NCI-H1436 treated with DMSO at 0.1 percent for 48 hours (cell line): Measurements from ENCODE around the gene DTNBP1.

Source experiments
- DNase-seq: peaks from one replicate; lab custom pipeline; 2025; lab: John Stamatoyannopoulos, UW

DTNBP1 gene

DNA sequence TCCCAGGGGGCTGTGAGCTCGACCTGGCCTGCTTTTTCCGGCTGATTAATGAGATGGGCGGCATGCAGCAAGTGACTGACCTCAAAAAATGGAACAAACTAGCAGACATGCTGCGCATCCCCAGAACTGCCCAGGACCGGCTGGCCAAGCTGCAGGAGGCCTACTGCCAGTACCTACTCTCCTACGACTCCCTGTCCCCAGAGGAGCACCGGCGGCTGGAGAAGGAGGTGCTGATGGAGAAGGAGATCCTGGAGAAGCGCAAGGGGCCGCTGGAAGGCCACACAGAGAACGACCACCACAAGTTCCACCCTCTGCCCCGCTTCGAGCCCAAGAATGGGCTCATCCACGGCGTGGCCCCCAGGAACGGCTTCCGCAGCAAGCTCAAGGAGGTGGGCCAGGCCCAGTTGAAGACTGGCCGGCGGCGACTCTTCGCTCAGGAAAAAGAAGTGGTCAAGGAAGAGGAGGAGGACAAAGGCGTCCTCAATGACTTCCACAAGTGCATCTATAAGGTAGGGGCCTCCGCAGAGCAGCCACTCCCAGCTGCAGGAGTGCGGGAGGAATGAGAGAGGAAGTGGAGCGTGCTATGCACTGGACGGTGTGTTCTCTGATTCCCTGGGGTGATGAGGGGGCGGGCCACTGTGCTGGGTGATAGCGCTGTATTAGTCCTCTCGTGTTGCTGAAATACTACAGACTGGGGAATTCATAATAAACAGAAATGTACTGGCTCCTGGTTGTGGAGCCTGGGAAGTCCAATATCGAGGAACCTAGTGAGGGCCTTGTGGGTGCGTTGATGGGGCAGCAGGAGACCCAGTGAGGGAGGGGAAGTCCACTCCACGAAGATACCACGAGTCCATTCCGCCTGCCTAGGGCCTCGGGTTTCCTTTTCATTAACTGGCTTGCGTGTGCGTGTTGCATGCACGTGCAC lies 161.7 kb downstream of the DTNBP1 start:
- DNase-seq, result no peak

DNA sequence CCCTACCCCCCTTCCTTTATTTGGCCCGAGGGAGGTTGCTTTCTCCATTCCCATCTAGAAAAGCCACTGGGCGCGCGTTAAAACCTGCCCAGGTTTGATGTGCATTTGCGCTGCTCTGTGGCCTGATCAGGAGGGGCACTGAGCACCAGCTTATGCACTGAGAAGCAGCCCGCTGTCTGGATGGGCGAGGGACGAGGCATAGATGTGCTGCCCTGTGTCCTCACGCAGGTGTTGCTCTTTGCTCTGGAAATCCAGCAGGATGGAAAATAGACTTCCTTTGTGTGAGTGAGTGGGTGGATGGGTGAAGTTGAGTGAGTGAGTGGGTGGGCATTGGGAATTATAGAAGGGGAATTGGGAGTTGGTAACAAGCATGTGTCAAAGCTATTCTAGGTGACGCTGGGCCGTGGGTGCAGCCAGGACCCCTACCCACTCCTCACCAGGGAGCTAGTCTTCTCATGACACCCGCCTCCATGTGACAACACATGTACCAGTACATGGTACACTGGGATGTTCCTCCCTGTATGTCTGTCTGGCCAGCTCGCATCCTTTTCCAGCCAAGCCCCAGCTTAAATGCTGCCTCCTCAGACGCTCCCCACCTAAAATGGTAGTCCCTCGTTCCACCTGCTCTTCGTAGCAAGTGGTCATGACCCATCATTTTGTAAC lies 162.6 kb downstream of the DTNBP1 start:
- no peak for DNase-seq

DNA sequence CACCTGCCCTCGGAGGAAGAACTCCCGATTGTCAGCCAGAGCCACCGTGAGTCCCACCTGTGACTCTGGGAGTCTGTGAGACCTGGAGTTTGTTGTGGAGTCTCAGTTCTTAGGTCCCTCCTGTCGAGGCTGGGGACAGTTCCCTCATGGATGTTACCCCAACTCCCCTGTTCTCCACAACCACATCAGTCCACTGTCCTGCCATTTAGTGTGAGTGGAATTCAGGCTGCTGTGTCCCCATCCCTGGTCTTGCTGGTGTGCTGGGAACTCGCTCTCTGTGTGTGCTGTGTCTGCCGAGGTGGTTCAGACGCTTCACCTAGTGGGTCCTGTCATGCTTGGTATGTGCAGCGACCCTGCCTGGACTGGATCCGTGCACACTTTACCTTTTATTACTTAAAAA lies 163.2 kb downstream of the DTNBP1 start:
- no peak for DNase-seq

DNA sequence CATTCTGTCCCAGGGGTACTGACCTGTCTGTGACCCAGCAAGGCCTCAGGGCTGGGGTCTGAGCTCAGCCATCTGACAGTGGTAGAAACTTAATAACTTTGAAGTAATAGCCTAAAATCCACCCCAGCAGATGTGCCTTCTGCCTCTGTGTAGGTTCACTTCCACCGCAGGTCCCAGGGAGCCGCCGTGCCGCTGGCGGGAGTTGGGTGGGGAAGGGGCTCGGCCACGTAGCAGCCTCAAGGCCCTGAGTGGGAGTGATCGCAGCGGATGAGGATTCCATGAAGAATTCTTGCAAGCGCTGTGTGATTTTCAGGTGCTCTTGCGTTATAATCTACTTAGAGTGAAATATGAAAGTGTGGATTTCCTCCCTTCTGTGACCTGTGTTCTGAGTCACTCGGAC lies 163.7 kb downstream of the DTNBP1 start:
- no peak for DNase-seq

DNA sequence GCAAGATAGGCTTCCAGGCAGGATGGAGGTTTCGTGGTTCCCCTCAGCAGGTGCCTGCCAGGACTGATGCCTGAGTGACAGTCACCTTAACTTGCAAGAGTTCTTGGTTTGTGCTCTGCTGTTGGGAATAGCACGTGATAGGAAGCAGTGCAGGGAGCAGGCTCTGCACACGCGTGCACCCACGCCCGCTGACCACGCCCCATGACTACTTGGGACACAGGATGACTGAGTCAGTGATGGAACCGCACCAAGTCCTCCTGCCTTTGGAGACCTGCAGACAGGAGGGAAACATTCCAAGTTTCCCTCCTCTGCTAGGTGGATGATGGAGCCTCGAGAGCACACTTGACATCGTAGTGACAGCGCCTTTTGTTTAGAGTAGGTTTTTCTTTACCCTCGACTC lies 164.2 kb downstream of the DTNBP1 start:
- DNase-seq, result no peak

DNA sequence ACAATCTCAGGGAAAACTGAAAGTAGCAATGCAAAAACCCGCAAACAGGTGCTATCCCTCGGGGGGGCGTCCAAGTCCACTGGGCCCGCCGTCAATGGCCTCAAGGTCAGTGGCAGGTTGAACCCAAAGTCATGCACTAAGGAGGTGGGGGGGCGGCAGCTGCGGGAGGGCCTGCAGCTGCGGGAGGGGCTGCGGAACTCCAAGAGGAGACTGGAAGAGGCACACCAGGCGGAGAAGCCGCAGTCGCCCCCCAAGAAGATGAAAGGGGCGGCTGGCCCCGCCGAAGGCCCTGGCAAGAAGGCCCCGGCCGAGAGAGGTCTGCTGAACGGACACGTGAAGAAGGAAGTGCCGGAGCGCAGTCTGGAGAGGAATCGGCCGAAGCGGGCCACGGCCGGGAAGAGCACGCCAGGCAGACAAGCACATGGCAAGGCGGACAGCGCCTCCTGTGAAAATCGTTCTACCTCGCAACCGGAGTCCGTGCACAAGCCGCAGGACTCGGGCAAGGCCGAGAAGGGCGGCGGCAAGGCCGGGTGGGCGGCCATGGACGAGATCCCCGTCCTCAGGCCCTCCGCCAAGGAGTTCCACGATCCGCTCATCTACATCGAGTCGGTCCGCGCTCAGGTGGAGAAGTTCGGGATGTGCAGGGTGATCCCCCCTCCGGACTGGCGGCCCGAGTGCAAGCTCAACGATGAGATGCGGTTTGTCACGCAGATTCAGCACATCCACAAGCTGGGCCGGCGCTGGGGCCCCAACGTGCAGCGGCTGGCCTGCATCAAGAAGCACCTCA lies 166.3 kb downstream of the DTNBP1 start:
- DNase-seq, result no peak

DNA sequence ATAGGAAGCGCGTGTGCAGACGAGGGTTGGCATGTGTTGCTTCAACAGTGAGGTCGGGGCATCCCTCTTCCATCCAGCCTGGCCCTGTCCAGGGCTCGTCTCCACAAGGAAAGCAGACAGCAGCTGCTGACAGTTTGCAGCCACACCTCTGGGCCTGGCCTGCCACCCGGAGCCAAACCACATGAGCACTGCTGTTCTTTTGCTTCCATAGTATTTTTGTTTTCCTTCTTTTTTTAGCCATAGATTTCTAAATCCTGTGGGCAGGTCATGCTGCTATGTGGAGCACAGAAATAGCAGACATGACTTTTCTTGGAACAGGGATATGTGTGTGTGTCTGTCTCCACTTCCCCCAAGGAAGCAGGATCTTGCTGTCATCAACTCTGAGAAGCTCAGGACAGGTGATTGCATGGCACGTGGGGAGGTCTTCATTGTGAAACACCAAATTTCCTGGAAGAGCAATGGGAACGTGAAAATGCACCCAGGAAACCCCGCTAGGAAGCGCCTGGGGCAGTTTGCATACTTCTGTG lies 167.4 kb downstream of the DTNBP1 start:
- DNase-seq, result no peak

DNA sequence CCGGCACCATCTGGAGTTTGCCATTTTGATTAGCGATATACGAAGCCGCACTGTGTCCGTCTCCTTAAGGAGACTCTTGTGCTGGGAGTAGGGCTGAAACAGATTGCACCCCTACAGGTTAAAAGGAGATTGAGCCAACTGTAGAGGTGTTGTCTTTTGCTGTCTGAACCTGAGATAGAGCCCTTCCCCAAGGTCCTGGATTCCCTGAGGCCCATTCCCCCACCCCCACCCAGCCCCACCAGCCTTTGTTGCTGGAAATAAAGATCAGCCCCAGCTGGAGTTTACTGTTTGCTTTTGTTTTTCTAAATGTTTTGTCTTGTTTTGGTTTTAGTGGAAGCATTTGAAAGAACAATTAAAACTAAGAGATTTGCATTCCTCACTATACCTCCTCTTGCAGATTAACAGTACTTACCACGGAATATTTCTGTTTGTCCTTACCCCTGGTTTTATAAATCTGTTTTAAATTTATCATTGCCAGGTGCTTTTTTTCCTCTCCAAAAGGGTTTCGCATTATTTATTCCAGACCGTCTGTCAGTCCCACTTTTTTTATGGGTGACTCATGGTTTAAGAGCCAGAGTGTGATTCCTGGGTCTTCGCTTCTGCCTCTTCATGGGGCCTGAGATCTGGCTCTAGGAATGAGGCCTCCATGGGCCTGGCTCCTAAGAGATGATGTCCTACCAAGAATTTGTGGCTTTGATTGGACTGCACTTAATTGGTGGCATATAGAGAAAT lies 169.2 kb downstream of the DTNBP1 start:
- no peak for DNase-seq

DNA sequence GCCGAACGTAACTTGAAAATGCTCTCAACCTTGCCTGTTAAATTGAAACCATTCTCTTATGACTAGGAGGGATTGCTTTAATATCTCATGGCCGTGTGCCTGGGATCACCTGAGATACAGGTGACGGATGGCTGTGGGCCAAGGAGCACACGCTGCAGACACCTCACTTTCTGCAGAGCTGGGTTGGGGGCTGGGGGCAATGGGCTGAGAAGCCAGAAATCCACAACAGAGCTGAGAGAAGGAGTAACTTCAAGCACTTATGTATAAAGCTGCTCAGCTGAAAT lies 170.9 kb downstream of the DTNBP1 start:
- no peak for DNase-seq

DNA sequence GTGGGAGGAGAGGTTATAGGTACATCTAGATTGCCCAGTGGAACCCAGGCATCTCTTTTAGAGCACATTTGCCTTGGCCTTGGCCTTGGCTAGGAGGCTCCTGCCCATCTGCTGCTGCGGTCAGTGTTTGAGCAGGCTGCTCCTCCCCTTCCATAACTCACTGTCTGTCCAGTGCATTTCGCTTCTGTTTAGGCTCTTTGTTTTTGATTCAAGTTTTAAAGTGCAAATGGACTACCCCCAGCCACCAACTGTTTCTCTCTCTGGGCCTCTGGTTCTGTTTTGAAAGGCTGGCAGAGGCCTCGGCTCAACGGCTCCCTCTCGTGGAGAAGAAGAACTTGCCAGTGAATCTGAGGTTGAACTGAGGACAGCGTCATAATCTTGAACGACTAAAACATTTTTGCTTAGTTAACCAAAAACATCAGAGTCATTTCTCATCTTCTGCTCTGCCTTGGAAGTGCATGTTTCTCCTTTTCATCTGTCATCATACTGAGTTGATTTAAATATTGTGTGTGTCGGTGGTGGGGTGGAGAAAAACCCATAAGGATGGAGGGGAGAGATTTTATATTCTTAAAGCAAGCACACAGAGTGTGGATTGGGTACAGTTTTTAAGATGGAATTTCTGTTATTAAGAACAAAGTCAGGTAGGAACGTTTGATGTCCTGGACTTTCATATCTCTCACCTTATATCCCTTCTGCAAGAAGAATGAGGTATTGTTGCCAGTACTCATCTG lies 171.4 kb downstream of the DTNBP1 start:
- DNase-seq, result no peak

DNA sequence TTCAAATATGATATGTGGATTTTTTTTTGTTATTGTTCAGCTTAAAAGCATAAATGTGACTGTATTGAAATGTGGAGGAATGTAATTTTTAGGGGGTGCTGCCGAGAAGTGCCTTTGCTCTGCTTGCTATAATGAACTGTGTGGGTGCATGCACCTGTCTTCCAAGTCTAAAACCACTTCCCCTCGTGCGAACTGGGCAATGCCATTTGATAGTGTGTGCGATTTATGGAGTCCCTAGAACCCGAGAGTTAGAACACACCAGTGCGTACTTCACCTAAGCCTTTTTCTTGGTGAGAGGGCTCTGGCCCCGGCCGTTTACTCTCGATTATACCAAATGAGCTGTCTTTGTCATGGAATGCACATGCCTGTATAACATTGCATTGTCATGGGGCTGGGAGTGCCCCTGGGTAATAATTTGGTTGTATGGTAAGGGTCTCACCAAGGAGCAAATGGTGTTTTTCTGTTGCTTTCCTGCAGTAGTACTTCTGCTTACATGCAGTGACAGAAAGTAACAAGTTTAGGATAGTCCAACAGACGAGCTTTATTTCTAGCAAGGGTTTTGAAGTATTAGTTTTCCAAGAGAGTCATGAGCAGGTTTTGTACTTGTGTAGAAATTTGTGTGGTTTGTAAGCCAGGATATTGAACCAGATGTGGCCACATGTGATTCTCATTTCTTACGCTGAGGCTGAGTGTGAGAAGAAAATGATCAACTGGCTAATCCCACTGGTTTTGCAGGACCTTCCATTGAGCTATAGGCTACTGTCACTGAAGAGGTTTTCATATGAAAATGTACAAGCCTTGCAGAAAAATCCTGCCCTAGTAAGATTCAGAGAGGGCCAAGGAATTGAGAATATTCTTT lies 172.4 kb downstream of the DTNBP1 start:
- DNase-seq, result no peak

DNA sequence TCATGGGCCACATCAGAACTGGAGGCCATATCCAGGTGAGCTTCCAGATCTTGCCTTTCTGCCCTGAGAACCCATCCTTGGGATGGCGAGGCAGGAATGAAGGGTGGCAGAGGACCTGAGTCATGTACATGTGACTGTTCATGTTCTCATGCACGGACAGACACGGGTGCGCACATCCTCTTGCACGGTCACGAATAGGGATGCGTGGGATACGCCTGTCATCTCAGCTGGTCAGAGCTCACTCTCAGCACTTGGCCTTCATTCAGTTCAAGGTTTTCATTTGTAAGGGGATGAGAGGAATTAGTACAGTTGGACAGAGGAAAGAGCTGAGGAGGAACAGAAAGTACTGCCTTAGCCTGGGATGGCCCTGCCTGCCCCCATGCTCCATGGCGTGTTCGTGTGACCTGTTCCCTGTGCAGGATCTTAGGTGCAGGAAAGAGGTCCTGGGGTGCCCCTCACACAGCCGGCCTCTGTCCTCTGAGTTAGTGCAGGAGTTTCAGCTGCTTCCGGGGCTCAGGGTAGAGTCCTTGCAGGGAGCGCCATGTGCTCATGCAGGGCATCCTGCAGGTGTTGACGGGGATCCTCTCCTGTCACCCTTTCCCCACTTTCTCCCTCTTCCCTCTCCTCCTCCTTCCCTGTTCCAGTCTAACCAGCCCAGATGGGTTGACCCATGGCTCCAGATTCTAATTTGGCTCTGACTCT lies 173.4 kb downstream of the DTNBP1 start:
- DNase-seq, result no peak

DNA sequence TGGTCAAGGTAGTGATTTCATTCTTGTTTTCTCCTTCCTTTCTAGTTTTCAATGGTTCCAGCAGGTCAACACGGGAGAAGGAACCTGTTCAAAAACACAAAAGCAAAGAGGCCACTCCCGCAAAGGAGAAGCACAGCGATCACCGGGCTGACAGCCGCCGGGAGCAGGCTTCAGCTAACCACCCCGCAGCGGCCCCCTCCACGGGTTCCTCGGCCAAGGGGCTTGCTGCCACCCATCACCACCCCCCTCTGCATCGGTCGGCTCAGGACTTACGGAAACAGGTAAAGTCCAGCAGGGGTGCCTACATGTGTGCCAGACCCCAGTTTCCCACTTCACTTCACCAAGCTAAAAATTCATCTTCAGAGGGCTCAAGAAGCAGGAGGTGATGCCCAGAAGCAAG lies 175.6 kb downstream of the DTNBP1 start:
- DNase-seq, result no peak

DNA sequence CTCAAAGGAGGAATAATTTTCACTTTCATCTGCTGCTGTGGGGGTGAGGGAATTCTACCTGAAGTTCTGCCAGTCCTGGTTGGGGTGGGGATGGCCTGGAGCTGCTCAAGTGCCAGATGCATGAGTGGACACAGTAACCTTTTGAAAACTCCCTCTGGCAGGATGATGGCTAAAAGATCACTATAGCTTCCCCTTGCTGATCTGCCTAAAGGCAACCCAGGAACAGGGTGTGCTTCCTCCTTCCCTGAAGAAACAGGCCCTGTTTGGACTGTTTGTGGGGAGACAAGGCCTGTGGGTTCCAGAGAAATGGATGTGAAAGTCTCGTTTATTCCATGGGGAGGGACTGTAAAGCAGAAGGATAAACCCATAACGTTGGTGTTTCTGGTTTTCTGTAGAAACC lies 176.9 kb downstream of the DTNBP1 start:
- DNase-seq, result no peak

DNA sequence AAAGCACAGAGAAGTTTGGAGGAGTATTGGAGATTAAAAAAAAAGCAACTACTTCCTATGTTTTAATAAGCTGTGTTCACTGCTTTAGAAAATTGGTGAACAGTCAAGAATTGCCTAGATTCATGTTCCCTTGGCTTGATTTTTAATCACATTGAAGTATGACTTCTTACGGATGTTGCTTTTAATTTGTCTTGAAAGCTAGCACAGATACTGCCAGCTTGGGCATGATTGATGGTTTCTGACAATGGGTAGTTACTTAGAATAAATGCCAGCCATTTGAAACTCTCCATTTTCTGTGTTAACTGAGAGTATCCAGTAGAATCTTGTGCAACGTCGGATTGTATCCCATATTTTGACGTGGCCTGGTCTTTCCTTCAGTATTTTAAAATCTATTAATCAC lies 178.0 kb downstream of the DTNBP1 start:
- DNase-seq, result no peak

DNA sequence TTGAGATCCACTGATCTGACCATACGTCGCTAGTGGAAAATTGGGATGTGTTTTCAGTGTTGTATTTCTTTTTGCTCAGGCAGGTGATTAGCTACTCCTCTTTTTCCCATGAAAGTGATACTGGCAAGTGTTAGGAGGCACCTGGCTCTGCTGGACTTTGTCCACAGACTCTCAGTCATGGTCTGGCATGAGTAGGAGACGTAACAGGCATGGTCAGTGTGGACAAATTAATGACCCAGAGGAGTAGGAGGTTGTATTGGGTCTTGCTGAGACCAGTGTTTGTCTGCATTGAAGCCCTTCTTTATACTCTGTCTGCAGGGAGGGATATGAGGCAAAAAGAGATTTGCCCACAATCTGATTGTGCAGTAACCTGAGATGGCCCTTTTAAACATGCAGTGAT lies 178.7 kb downstream of the DTNBP1 start:
- DNase-seq, result no peak

DNA sequence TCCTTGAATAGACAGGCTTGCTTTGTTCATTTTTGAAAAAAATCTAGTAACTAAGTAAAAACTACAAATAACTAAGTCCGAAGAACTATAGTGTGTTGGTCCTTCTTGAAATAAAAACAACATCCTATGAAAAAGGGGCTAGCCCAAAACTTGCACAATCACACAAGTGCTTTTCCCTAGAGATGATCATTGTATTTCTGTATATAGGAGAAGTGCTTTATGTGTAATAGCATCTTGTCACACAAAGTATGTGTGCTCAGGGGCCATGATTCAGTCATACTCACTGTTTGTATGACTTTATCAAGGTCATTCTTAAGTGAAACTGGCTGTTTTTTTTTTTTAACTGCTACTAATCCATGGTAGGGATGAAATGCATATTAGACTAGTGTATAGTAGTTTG lies 179.8 kb downstream of the DTNBP1 start:
- no peak for DNase-seq

DNA sequence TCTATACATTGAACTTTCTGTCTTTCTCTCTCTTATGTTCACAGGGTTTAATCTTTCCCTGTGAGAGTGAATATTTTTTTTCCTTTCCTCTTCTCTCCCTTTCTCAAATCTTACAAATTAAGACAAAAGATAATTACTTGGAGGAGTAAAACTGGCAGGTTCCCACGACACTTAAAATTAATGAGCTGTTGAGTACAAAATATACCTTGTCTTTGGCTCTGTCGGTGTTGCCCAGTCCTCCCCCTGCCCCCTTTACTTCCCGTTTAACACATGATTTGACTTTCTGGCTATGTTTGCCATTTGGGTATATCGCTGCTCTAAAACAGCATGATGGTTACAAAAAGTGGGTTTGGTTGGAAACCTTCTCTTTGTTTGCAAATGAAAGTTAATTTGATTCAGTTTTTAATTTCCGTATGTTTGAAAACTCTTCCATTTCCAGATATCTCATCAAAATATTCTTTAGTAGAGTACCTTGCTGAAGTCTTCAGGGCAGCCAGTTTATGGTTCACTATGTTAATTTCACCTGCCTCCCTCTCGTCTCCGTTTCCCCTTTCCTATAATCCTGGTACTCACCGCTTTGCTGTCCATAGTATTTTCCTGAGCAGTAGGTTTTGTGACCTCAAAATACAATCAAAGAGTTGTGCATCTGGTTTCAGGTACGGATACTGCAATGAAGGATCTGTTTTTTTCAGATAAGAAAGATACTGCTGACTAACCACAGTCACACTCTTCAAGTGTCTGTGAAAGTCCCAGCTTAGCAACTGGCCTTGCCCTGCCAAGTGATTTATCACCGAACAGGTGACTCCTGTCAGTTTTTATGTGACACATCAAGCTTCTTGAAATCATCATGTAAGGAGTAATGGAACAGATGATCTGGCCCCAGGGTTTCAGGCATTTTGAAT lies 181.2 kb downstream of the DTNBP1 start:
- DNase-seq, result no peak

DNA sequence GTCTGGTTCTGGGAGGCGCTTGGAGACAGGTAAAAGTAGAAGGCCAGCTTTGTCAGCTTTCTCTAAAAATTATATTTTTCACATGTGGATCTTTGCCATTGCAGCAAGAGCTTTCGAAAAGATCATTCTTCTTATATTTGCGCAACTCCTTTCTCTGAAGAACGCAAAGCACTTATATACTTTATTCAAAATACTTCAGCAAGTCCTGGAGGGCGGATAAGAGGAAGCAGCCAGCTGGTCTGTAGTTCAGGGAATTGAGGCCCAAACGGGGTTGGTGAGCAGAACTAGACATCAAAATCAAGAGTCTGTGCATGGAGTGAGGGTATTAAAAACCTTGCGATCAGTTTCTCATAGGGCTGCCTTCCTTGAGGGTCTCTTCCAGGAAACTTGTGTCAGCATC lies 182.3 kb downstream of the DTNBP1 start:
- DNase-seq, result no peak
